GM12872 (cell line): Measurements from ENCODE around the gene THRA.

Experiments
- CTCF ChIP-seq: IDR thresholded peaks from 3 replicates; pipeline ENCODE4 v1.5.1; 2011; ENCODE audit warnings: low read depth, mild to moderate bottlenecking, low read length, moderate library complexity; ENCODE audit not compliant: insufficient read depth

THRA gene

GRCh38 chr17:40056379-40057015 lies 6.3 kb upstream of the THRA start:
- no peak for TF ChIP-seq CTCF

GRCh38 chr17:40058186-40058784 lies 4.5 kb upstream of the THRA start:
- no peak for TF ChIP-seq CTCF

GRCh38 chr17:40058865-40059264 lies 3.9 kb upstream of the THRA start:
- no peak for TF ChIP-seq CTCF

- no peak for TF ChIP-seq CTCF
Measured at GRCh38 chr17:40059729-40060475, 2.9 kb upstream of the THRA start.

- no peak for TF ChIP-seq CTCF
Measured at GRCh38 chr17:40060887-40061608, 1.7 kb upstream of the THRA start.

GRCh38 chr17:40061609-40062038 lies 1.1 kb upstream of the THRA start:
- no peak for TF ChIP-seq CTCF

- TF ChIP-seq CTCF: no peak
Measured at GRCh38 chr17:40063187-40063771, 514 bp downstream of the THRA start.
